GM21786 (cell line): ENCODE measurements around the gene ATXN2L.
"Not testable (repeated sequence)": the region's sequence is repeated elsewhere in the genome, so short reads cannot be mapped to it uniquely, and the experiment has no call there.

ENCODE experiments used
- ATAC-seq: cut with Tn5 transposase; IDR thresholded peaks from one replicate; pipeline ENCODE4 v1.9.1; 2021; ENCODE audit not compliant: unreplicated experiment

ATXN2L gene, protein sequence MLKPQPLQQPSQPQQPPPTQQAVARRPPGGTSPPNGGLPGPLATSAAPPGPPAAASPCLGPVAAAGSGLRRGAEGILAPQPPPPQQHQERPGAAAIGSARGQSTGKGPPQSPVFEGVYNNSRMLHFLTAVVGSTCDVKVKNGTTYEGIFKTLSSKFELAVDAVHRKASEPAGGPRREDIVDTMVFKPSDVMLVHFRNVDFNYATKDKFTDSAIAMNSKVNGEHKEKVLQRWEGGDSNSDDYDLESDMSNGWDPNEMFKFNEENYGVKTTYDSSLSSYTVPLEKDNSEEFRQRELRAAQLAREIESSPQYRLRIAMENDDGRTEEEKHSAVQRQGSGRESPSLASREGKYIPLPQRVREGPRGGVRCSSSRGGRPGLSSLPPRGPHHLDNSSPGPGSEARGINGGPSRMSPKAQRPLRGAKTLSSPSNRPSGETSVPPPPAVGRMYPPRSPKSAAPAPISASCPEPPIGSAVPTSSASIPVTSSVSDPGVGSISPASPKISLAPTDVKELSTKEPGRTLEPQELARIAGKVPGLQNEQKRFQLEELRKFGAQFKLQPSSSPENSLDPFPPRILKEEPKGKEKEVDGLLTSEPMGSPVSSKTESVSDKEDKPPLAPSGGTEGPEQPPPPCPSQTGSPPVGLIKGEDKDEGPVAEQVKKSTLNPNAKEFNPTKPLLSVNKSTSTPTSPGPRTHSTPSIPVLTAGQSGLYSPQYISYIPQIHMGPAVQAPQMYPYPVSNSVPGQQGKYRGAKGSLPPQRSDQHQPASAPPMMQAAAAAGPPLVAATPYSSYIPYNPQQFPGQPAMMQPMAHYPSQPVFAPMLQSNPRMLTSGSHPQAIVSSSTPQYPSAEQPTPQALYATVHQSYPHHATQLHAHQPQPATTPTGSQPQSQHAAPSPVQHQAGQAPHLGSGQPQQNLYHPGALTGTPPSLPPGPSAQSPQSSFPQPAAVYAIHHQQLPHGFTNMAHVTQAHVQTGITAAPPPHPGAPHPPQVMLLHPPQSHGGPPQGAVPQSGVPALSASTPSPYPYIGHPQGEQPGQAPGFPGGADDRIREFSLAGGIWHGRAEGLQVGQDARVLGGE

DNA sequence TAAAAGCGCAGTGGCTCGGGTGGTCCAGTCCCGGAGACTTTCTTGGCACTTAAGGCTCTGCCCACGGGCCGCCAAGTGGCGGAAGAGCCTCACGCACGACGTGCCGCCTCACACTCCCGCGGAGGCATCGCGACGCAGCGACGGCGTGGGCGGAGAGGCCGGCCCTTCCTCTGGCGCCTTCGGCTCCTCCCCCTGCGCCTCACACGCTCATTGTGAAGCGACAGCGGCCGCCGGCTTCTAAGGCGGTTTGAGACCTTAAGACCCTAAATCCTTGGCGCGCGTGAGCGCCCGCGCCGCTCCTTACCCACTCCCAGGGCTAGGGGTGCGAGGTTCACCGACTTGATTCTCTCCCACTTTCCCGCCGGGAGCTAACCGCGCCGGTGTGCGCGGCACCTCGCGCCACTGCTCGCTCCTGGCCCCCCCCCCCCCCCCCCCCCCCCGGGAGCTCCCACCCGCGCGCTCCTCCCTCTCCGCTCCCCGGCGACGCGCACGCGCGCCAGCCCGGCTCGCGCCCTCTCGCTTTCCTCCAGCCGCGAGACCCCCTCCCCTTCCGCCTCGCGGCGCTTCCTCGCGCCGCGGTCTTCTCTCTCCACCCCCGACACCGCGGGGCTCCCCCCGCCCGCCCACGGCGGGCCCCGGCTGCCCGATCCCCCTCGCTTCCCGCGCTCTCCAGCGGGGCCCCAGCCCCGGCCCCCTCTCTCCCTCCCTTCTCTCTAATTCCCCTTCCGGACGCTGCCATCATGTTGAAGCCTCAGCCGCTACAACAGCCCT lies at the start of gene ATXN2L:
Gene ATXN2L (plus strand): TSS at position 480 of the 771 bp plus-strand sequence. CDS start 261 bp downstream, at position 741.
- peak; percentile 40 for ATAC-seq

DNA sequence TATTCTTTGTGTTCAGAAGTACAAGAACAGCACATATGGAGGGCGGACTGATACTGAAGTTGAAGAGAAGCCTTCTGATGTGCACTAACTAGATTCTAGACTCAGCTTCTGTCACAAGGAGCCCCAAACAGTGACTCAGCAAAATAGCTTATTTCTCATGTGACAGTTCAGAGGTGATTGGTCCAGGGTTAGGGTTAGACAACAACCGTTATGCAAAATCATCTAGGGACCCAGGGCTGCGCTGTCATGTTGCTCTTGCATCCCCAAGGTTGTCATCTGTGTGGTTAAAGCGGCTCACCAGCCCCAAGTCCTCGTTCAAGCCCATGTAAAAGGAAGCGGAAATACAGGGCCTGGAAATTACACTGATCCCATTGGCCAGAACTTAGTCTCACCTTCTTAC lies 41.1 kb upstream of the ATXN2L start:
- ATAC-seq = not testable (repeated sequence)

DNA sequence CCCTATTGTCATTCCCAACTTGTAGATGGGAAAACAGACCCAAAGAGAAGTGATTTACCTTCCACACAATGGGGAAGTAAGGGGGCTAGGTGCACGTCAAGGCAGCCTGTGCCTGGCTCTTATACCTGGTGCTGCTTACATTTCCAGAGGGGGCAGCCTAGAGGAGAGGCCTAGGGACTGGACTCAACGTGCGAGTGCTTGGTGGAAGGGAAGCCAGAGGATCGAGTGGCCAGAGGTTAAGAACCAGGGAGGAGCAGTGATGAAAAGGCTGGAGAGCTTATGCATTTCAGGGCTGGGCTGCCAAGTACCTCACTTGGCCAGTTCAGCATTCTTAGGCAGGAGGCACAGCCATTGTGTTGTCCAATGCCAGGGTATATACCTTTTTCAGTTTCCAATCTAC lies 40.4 kb upstream of the ATXN2L start:
- not testable (repeated sequence) for ATAC-seq

DNA sequence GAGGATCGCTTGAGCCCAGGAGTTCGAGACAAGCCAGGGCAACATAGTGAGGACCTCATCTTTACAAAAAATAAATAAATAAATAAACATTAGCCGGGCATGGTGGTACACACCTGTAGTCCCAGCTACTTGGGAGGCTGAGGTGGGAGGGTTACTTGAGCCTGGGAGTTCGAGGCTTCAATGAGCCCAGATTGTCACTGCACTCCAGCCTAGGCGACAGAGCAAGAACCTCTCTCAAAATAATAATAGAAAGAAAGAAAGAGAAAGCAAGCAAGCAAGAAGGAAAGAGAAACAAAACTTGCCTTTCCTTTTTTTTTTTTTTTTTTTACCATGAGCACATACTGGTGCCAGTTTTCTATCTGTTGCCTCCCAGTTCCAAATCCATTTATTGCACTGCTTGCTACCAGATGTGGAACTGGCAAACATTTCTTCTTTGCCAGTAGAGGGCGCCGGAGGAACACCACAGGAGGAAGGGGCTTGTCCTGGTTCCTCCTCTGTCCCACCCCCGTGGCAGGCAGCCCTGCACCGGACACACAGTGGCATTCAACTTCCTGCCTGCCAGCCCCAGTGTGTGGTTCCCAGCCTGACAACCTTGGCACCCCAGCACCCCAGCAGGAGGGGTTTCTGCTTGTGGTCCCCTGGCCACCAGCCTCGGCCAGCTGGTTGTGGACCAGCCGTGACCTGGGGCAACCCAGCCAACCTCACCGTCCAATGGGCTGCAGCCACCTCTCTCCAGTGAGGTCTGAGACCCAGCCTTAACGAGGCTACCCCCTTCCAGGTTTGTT lies 20.4 kb upstream of the ATXN2L start:
- ATAC-seq = not testable (repeated sequence)

DNA sequence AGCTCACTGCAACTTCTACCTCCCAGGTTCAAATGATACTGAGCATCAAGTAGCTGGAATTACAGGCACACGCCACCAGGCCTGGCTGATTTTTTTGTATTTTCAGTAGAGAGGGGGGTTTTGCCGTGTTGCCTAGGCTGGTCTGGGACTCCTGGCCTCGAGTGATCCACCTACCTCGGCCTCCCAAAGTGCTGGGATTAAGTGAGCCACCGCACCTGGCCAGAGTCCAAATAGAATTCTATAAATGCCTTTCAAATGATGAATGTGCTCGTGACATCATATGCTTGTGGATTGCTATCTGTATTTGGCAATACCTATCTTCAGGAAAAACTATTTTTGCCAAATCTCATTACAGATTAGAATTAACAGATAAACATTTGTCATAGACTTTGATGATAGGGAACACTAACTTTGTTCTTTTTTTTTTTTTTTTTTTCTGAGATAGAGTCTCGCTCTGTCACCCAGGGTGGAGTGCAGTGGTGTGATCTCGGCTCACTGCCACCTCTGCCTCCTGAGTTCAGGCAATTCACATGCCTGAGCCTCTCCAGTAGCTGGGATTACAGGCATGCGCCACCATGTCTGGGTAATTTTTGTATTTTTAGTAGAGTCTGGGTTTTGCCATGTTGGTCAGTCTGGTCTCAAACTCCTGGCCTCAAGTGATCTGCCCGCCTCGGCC lies 15.2 kb upstream of the ATXN2L start:
- ATAC-seq = not testable (repeated sequence)

DNA sequence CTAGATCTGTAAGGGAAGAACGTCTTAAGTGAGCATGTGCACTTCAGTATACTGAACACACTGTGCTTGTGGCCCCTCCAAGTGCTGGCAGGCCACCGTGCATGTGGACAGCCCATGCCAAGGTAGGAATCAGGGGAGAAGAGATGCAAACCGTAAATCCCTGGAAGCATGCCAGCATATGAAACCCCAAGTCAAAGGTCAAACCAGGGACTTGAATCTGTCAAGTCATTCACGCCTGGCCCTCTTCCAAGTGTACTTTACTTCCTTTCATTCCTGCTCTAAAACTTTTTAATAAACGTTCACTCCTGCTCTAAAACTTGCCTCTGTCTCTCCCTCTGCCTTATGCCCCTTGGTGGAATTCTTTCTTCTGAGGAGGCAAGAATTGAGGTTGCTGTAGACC lies 2.8 kb upstream of the ATXN2L start:
- no peak for ATAC-seq

DNA sequence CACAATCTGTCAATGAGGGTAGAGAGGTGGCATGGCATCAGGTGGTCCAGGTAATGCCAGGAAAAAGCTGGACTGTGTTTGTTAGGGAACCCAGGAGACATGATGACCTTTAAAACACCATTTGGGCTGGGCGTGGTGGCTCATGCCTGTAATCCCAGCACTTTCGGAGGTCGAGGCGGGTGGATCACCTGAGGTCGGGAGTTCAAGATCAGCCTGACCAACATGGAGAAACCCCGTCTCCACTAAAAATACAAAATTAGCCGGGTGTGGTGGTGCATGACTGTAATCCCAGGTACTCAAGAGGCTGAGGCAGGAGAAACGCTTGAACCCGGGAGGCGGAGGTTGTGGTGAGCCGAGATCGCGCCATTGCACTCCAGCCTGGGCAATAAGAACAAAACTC lies 2.3 kb upstream of the ATXN2L start:
- not testable (repeated sequence) for ATAC-seq

DNA sequence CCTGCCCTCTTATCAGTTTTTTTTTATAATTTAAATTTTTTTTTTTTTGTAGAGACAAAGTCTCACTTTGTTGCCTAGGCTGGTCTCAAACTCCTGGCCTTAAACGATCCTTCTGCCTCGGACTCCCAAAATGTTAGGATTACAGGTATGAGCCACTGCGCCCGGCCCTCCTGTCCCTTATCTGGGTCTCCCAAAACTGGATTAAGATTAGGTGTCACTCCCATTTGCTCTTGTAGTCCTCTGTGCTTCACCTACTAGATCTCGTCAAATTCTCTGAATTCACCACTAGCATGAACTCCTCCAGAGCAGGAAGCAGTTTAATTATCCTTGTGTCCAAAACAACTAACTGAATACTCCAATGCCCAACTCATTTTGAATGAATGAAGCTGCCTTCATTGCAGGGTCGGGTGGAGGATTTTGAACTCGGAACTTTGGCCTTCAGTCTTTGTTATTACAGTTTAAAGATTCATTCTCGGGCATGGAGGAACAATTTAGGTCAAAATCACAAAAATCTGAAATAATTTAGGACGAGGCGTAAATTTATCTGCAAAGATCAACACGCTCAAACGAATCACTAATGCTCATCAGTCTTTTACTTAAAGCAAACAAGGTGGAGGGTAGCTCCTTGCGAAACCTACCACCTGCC lies 802 bp upstream of the ATXN2L start:
- no peak for ATAC-seq

DNA sequence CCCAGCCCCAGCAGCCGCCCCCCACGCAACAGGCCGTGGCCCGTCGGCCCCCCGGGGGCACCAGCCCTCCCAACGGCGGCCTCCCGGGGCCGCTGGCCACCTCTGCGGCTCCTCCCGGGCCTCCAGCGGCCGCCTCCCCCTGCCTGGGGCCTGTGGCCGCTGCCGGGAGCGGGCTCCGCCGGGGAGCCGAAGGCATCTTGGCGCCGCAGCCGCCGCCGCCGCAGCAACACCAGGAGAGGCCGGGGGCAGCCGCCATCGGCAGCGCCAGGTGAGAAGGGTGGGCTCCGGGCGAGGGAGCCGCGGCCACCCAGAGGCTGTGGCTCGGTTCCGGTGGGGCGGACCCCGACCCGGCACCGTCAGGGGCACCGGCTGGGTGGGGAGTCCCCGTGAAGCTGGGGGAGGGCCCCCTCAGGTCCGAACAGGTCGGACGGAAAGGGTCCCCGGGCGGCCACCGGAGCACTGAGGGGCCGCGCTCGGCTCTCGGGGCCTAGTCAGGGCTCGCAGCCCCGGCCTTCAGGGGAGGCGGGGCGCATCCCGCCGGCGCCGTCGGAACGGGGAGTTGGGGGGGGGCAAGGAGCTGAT lies 583 bp downstream of the ATXN2L start:
- ATAC-seq = peak; percentile 7

DNA sequence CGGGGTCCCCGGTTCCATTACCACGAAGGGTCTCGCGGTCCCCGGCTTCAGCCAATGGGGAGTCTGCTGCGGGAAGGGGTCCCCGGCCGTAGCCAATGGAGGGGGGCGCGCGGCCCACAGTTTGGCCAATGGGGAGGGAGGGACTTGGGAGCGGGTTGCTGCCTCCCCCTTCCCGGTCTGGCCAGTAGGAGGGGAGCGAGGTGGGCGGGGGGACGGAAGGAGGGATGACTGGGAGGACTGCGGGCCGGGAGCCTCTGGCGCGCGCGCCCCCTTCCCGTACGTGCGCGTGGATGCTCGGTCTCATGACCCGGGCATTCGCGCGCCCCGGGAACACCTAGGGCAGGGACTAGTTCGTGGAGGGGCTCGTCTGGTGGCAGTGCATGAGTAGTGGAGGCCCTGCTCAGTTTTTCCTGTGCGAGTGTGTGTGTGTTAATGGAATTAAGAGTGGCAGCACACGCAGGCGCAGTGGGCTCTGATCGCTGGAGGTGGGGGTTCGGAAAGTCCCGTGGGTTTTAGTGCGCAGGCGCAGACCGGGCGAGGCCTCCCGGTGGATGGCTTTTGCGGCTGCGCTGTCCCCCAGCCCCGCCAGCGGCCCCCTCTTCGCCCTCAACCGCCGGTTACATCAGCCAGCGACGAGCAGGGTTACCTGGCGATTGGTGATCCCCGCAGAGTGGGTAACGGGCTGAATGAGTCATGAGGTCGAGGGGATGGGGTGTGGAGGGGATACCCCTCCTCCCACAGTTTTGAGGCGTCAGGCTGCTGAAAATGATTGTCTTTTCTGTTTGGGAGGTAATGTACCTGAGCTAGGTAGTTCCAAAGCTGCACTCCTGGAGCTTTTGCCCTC lies 1.3 kb downstream of the ATXN2L start:
- peak; percentile 58 for ATAC-seq

DNA sequence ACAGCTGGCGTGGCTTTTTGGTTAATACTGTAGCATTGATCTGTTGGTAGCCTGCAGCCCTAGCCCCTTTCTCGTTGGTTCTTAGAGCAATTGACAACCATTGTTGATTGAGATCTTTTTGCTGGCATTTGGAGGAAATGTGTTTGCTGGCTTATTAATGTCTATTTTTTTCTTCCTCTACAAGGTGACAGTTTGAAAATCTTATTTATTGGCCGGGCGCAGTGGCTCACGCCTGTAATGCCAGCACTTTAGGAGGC lies 1.8 kb downstream of the ATXN2L start:
- no peak for ATAC-seq

DNA sequence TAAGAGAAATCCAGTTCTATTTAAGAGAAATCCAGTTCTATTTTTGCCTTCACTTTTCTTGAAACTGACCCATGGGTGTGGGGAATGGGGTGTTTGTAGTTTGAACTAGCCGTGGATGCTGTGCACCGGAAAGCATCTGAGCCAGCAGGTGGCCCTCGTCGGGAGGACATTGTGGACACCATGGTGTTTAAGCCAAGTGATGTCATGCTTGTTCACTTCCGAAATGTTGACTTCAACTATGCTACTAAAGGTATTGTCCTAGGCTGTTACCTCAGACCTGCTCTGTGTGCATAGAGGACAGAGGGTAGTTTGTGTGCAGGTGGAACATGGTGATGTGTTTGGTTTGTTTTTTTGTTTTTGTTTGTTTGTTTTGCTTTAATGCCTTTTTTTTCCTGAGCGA lies 3.3 kb downstream of the ATXN2L start:
- no peak for ATAC-seq

DNA sequence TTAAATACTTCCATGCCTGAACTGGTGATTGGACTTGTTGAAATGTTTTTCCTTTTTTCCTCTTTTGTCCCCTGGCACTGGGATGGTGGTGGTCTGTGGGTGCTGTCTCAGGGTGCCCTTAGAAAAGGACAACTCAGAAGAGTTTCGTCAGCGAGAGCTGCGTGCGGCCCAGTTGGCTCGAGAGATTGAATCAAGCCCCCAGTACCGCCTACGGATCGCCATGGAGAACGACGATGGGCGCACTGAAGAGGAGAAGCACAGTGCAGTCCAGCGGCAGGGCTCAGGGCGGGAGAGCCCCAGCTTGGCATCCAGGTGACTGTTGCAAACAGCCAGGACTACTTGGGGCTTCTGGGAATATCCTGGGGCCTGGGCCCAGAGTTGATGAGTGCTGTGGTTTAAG lies 6.9 kb downstream of the ATXN2L start:
- ATAC-seq = no peak

DNA sequence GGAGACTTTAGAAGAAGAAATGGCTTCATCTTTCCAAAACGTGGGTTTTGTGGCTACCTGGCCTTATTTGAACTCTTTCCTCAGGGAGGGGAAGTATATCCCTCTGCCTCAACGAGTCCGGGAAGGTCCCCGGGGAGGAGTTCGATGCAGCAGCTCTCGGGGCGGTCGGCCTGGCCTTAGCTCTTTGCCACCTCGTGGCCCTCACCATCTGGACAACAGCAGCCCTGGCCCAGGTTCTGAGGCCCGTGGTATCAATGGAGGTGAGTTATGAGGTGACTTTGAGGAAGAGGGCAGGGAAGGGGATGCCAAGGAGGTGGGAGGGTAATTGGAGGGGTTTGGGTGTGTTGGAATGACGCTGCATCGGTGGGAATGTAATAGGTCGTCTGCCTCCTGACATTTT lies 7.7 kb downstream of the ATXN2L start:
- no peak for ATAC-seq

DNA sequence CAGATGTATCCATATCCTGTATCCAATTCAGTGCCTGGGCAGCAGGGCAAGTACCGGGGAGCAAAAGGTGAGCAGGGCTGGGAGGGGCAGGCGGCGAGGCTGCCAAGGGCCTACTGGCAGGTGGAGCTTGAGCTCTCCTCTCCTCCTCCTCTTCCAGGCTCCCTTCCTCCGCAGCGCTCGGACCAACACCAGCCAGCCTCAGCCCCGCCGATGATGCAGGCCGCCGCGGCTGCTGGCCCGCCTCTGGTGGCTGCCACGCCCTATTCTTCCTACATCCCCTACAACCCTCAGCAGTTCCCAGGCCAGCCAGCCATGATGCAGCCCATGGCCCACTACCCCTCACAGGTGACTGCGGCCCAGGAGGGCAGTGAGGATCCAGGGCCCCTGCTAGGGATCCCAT lies 11.6 kb downstream of the ATXN2L start:
- no peak for ATAC-seq

DNA sequence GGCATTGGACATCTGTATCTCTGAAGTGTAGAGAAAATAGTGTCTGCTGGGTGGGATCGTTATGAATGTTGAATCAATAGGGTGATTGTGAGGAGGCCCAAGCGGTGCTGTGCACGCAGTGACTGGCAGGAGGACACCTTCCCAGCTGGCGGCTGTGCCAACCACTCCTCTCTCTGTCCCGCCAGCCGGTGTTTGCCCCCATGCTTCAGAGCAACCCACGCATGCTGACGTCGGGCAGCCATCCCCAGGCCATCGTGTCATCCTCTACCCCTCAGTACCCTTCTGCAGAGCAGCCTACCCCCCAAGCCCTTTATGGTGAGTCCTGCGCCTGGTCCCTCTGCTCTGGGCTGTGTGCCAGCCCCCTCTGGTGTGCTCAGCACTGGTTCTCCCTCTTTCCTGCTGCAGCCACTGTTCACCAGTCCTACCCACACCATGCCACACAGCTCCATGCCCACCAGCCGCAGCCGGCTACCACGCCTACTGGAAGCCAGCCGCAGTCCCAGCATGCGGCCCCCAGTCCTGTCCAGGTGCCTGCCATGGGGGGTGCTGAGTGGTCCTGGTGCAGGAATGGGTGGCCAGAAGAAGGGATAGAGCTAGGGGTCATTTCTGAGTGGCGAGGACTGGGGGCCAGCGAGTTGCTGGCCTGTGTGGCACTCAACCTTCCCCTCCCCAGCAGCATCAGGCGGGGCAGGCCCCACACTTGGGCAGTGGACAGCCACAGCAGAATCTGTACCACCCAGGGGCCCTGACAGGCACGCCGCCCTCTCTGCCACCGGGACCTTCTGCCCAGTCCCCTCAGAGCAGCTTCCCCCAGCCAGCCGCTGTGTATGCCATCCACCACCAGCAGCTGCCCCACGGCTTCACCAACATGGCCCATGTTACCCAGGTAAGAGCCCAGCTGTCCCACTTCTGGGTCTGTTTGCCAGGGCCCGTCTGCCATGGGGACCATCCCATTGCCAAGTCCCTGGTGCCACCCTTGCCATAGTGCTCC lies 12.4 kb downstream of the ATXN2L start:
- ATAC-seq = no peak
